A549 treated with Hydrocortisone at 1 μM for 4 hours (cell line): ENCODE results near the gene ACOD1. TPM values are rescaled to one million over a fixed set of nuclear protein-coding genes. Genes with fewer than 3 reads are reported as not detected.

ENCODE experiments used
- total RNA-seq: library from RNA; stranded (reverse); fragments of 200-300 nt; extraction: Qiagen RNA extraction; gene quantifications from 5 replicates; pipeline ENCODE4 v1.2.3, GENCODE V29; 2022

Gene ACOD1
- total RNA-seq: not detected in 5 replicates

GRCh38 chr13:76948149-76948548 is at the start of gene ACOD1:
TSS of gene ACOD1 (plus strand) at chr13:76948511. CDS start at chr13:76948559, 48 bp downstream.

GRCh38 chr13:76991796-76992547 is 43.7 kb downstream of the ACOD1 start, which contains the start of gene CLN5:
TSS of gene CLN5 (plus strand) at chr13:76992081. CDS start at chr13:76992099, 18 bp downstream.

Other genes with a start within 250 kb of the ACOD1 start
- gene KCTD12, start 62.1 kb upstream of the ACOD1 start, total RNA-seq: 1.2 to 2.1 TPM (median 1.6 TPM) in 5 replicates
- 8.7 to 9.8 TPM (median 9.2 TPM) in 5 replicates for gene CLN5, start 43.6 kb downstream of the ACOD1 start, total RNA-seq
- 15.8 to 21.1 TPM (median 17.5 TPM) in 5 replicates for gene FBXL3, start 78.6 kb downstream of the ACOD1 start, total RNA-seq